HepG2 (cell line): ENCODE results near the gene RRP12. TPM values are rescaled to one million over a fixed set of nuclear protein-coding genes. Genes with fewer than 3 reads are reported as not detected.

Experiments
- CSRNP2 ChIP-seq: sonication (generic); formaldehyde crosslinking; conservative IDR thresholded peaks from 2 replicates; pipeline ENCODE4 v1.8.0; 2022; ENCODE audit warnings: low read depth, missing genetic modification reagents
- DNMT1 ChIP-seq: sonication (generic); formaldehyde crosslinking; IDR thresholded peaks from 2 replicates; pipeline ENCODE4 v1.5.1; 2020; ENCODE audit warnings: mild to moderate bottlenecking, missing genetic modification reagents
- FLYWCH1 ChIP-seq: sonication (generic); formaldehyde crosslinking; IDR thresholded peaks from 2 replicates; pipeline ENCODE4 v1.8.1; 2023; ENCODE audit warnings: mild to moderate bottlenecking, missing genetic modification reagents
- FOXA1 ChIP-seq, 2 experiments: fragments of 450-650 bp in 1 of 2; sonication (generic) in 1 of 2; formaldehyde crosslinking in 1 of 2; IDR thresholded peaks; 2 replicates each; pipeline versions ENCODE4 v1.4.0 to v1.6.1; 2016 to 2020; ENCODE audit warnings: missing genetic modification reagents in 1 of 2
- FOXO1 ChIP-seq: sonication (generic); formaldehyde crosslinking; IDR thresholded peaks from 2 replicates; pipeline ENCODE4 v1.4.0; 2020; ENCODE audit warnings: missing genetic modification reagents
- KDM4B ChIP-seq: sonication (generic); formaldehyde crosslinking; IDR thresholded peaks from 2 replicates; pipeline ENCODE4 v1.4.0; 2020; ENCODE audit warnings: missing genetic modification reagents
- NFE2 ChIP-seq: sonication (generic); formaldehyde crosslinking; IDR thresholded peaks from 2 replicates; pipeline ENCODE4 v1.4.0; 2020; ENCODE audit warnings: missing genetic modification reagents
- PATZ1 ChIP-seq: sonication (generic); formaldehyde crosslinking; IDR thresholded peaks from 2 replicates; pipeline ENCODE4 v1.4.0; 2020; ENCODE audit warnings: missing genetic modification reagents
- PPARG ChIP-seq: conservative IDR thresholded peaks from 2 replicates; pipeline ENCODE4 v1.6.1; 2016; ENCODE audit warnings: missing biosample characterization, missing genetic modification reagents
- REL ChIP-seq: sonication (generic); formaldehyde crosslinking; conservative IDR thresholded peaks from 2 replicates; pipeline ENCODE4 v1.8.0; 2022; ENCODE audit warnings: mild to moderate bottlenecking, missing genetic modification reagents, moderate library complexity
- SIX4 ChIP-seq: sonication (generic); formaldehyde crosslinking; IDR thresholded peaks from 2 replicates; pipeline ENCODE4 v1.4.0; 2020; ENCODE audit warnings: missing genetic modification reagents
- SKI ChIP-seq: fragments of 450-650 bp; IDR thresholded peaks from one replicate; pipeline ENCODE4 v1.6.1; 2018; ENCODE audit warnings: mild to moderate bottlenecking; ENCODE audit not compliant: partially characterized antibody
- YEATS4 ChIP-seq: sonication (generic); formaldehyde crosslinking; IDR thresholded peaks from 2 replicates; pipeline ENCODE4 v1.4.0; 2020; ENCODE audit warnings: missing genetic modification reagents, borderline replicate concordance
- ZBTB2 ChIP-seq: sonication (generic); formaldehyde crosslinking; IDR thresholded peaks from 2 replicates; pipeline ENCODE4 v1.8.0; 2022; ENCODE audit warnings: low read depth, missing genetic modification reagents
- ZKSCAN5 ChIP-seq: sonication (generic); formaldehyde crosslinking; IDR thresholded peaks from 2 replicates; pipeline ENCODE4 v1.5.1; 2020; ENCODE audit warnings: mild to moderate bottlenecking, missing genetic modification reagents
- ZNF251 ChIP-seq: sonication (generic); formaldehyde crosslinking; IDR thresholded peaks from 2 replicates; pipeline ENCODE4 v1.9.0; 2021; ENCODE audit warnings: mild to moderate bottlenecking, missing genetic modification reagents
- ZNF333 ChIP-seq: sonication (generic); formaldehyde crosslinking; IDR thresholded peaks from 2 replicates; pipeline ENCODE4 v1.4.0; 2020; ENCODE audit warnings: mild to moderate bottlenecking, missing genetic modification reagents, borderline replicate concordance
- ZNF34 ChIP-seq: sonication (generic); formaldehyde crosslinking; IDR thresholded peaks from 2 replicates; pipeline ENCODE4 v1.4.0; 2020; ENCODE audit warnings: mild to moderate bottlenecking, missing genetic modification reagents, borderline replicate concordance
- ZNF546 ChIP-seq: sonication (generic); formaldehyde crosslinking; conservative IDR thresholded peaks from 2 replicates; pipeline ENCODE4 v1.8.1; 2023; ENCODE audit warnings: mild to moderate bottlenecking, missing genetic modification reagents
- ZNF589 ChIP-seq: sonication (generic); formaldehyde crosslinking; conservative IDR thresholded peaks from 2 replicates; pipeline ENCODE4 v1.8.0; 2022; ENCODE audit warnings: mild to moderate bottlenecking, moderate library complexity, missing genetic modification reagents
- ZNF768 ChIP-seq: sonication (generic); formaldehyde crosslinking; IDR thresholded peaks from 2 replicates; pipeline ENCODE4 v1.4.0; 2020; ENCODE audit warnings: missing genetic modification reagents
- ZNF782 ChIP-seq: sonication (generic); formaldehyde crosslinking; IDR thresholded peaks from 2 replicates; pipeline ENCODE4 v1.4.0; 2020; ENCODE audit warnings: missing genetic modification reagents, mild to moderate bottlenecking, borderline replicate concordance
- ZSCAN25 ChIP-seq: sonication (generic); formaldehyde crosslinking; IDR thresholded peaks from 2 replicates; pipeline ENCODE4 v1.8.0; 2022; ENCODE audit warnings: mild to moderate bottlenecking, missing genetic modification reagents
- polyA plus RNA-seq, 8 experiments: library from polyadenylated mRNA; depleted of rRNA in 3 of 8; stranded (reverse) in 7 of 8; unstranded in 1 of 8; fragments of >200 nt; fragmentation: Illumina TruSeq in 4 of 8; extraction: Trizol in 4 of 8; gene quantifications; 2 replicates each; pipeline versions ENCODE4 v1.2.1 to v1.2.3, GENCODE V29; 2011 to 2016; ENCODE audit warnings: low read depth in 4 of 8, missing spikeins in 1 of 8, mixed read lengths in 1 of 8; ENCODE audit not compliant: insufficient read depth in 1 of 8
- total RNA-seq, 5 experiments: library from RNA; depleted of rRNA; stranded (reverse); fragments of >200 nt; fragmentation: Illumina TruSeq; extraction: Trizol; gene quantifications; 2 replicates each; pipeline ENCODE4 v1.2.3, GENCODE V29; 2016; ENCODE audit warnings: low read depth in 1 of 5

Gene RRP12
- total and polyA plus RNA-seq, 2 of the 13 experiments (the other 11 are each of a cell fraction or from before 2014, with no cell fraction given), result 13.2 to 39.4 TPM

- TF ChIP-seq SKI (peak; percentile 46), YEATS4 (CRISPR knock-in tag) (peak; percentile 58), KDM4B (no peak), FLYWCH1 (peak; percentile 19; the same call in 1 of the 2 replicates), PPARG (CRISPR knock-in tag) (no peak), ZKSCAN5 (CRISPR knock-in tag) (no peak), ZNF251 (CRISPR knock-in tag) (no peak), ZNF333 (peak; percentile 60; the same call in 1 of the 2 replicates), DNMT1 (no peak), ZNF768 (peak; percentile 19; the same call in 1 of the 2 replicates), CSRNP2 (no peak), FOXA1 (IDR thresholded peaks at IDR 0.05) (no peak), FOXA1 (CRISPR knock-in tag; IDR thresholded peaks at IDR 0.05) (peak; percentile 75), ZBTB2 (CRISPR knock-in tag) (no peak; the same call in 1 of the 2 replicates), NFE2 (CRISPR knock-in tag) (no peak), ZNF546 (CRISPR knock-in tag) (no peak; the same call in 1 of the 2 replicates), ZNF782 (no peak), ZNF589 (CRISPR knock-in tag) (no peak), SIX4 (CRISPR knock-in tag) (0 out of 2 replicates have a peak, but pooled peaks have one; percentile 38), REL (no peak), FOXO1 (peak; percentile 8; the same call in 1 of the 2 replicates), ZNF34 (CRISPR knock-in tag) (no peak), PATZ1 (peak; percentile 4; the same call in 1 of the 2 replicates), ZSCAN25 (peak; percentile 48; the same call in 1 of the 2 replicates)
Observed at GRCh38 chr10:97318772-97319651, 82.1 kb downstream of the RRP12 start, which contains the start of gene FRAT1 (continued).
